Renal cortical epithelial cell (primary cell): ENCODE measurements around the gene FRAS1. TPM values are rescaled to one million over a fixed set of nuclear protein-coding genes. Genes with fewer than 3 reads are reported as not detected.
A peak's percentile ranks its signal among the peaks of the same experiment; 100 is the strongest.
"Not testable (repeated sequence)": the region's sequence is repeated elsewhere in the genome, so short reads cannot be mapped to it uniquely, and the experiment has no call there.

ENCODE experiments used
- DNase-seq: peaks from one replicate; pipeline ENCODE4 v3.0.0-alpha.2; 2011; ENCODE audit warnings: low read depth
- total RNA-seq: library from RNA; depleted of rRNA; stranded (reverse); fragments of >200 nt; gene quantifications from 2 replicates; pipeline ENCODE4 v1.2.3, GENCODE V29; 2014

FRAS1 gene
- total RNA-seq, 1 donor from 2014 or later, result 30.3 TPM

DNA sequence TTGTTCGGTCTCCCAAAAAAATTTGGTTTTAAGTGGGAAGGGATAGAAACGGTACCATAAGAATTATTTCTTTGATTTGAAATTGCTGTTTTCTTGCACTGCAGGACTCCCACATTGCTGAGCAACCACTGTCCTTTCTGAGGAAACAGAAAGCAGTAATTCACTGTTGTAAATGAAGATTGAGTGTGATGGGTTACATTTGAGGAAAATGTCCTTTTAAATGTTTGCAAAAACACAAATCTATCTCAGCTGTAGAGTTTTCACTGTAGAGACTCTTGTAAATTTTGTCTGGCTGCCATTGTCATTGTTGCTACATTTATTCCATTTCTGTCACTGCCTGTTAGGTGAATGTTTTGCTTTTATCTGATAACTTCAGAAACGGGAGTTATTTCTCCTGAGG is 105.2 kb downstream of the FRAS1 start:
- DNase-seq, result no peak

DNA sequence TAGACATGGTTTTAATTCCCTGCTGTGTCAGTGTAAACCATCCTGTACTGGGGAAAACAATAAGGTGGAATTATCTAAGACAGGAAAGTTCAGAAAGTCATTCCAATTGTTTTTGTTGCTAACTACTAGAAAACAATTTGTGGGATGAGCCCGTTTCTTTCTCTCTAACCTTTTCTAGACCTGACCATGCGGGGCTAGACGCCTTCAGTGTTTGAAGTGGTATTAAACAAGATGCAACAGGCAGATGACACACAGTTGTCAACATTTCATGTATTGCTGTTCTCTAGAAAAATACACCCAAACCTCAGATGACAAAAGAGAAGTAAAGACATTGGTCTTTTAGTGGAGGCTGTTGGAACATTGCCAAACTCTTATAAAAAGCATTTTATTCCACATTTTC is 105.7 kb downstream of the FRAS1 start:
- no peak for DNase-seq

DNA sequence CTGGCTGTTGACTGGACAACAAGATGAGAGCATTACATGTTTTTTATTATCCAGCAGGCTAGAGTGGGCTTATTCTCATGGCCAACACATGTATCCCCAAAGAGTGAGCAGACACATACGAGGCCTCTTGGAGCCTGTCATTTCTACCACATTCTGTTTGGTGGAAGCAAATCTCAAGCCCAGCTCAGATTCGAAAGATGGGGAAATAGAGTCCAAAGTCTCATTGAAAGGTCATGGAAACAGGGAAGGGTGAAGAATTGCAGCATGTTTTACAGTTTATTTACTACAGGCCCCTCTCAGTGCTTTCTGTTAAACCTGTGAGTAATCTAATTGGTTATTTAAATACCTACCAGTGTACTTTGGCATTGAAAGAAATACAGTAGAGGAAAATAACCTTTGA is 108.6 kb downstream of the FRAS1 start:
- peak; percentile 25 for DNase-seq

DNA sequence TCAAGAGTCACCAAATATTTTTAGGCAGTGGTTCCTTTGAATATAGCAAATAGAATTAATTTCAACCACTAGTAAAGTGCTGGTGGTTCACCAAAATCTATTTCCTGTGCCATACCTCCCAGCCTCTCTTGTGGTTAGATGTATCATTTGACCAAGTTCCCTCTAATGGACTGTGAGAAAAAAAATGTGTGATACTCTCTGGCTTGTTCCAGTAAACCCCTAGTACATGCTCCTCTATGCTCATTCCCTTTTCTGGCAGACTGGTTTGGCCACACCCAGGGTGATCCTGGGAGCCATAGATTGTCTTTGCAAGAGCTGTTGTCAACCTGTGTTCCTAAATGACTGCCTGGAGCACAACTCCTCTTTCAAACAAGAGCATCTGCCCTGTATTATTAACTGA is 109.5 kb downstream of the FRAS1 start:
- DNase-seq, result peak; percentile 50

DNA sequence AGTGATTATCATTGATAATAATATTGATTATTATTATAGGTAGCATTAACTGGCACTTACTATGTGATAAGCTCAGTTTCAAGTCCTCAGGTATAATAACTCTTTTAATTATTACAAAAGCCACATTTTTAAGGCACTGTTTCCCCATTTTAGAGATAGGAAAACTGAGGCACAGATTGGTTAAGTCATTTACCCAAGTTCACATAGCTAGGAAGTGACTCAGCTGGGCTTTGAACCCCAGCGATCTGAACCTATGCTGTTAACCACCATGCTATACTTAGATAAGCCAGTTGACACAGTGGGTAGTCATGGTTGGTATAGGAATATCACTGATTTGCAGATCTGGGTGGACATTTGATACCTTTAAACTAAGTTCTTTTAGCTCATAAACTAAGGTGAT is 110.4 kb downstream of the FRAS1 start:
- no peak for DNase-seq

DNA sequence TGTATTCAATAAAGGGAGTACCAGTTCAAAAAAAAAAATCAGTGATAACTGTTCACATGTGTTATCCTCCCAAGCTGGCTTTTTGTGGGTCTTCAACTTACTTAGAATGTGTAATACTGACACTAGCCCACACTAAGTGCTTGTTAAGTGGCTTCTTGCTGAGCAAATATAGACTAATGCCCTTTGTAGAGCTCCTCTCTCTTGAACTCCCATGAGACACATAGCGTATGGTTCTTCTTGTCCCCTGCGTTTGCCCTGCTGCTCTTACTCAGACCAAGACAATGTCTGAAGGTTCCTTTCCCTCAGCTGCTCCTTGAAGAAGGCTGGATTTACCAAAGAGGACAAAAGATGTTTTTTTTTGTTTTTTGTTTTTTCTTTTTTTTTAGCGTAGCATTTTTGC is 110.9 kb downstream of the FRAS1 start:
- DNase-seq, result no peak

DNA sequence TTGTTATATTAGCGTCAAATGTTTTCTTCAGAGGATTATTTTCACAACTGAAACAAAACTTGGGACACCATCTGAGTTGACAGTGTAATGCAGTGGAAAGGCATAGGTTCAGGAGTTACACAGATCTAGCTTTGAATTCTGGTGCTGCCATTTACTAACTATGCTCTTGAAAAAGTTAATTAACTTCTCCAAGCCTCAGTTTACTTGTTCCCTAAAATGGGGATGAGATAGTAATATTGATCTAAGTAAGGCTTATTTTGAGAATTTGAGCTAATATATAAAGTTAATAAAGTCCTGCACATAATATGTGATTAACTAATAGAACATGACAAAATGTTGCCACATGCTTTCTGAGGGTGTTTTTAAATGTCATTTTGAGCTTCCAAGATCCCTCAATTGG is 112.6 kb downstream of the FRAS1 start:
- no peak for DNase-seq

DNA sequence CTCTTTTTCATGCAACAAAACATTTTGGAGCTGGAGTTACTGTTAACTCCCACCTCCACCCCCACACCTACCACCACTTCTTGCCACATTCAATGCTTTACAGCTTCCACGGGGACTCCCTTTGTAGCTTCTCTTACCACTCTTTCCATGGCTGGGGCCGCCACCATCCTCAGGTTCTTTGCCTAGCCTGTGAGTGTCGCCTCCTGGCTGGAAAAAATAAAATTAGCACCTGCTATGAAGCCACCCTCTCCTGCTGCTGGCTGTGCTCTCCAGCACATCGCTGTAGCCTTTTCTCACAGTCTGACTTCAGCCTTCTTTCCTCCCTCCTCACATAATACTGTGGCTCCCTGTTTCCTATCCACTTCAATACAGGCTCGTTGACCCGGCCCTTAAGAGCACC is 114.4 kb downstream of the FRAS1 start:
- DNase-seq, result no peak

DNA sequence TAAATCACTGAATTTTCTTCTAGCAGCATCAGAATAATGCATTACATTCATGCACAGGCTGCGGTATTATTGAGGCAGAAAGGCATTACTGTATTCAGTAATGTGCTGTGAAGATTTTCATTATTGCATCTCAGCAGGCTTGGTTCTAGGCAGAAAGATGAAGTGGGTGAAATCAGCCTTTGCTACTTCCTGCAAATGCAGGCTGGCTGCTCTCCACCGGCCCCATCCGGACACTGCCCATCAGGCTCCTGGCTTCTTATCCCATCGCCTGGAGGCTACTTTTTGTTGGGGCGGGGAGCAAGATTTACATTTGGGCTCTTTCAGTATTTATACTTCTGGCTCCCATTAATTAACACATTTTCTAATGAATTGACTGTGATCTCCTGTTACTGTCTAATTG is 117.8 kb downstream of the FRAS1 start:
- DNase-seq, result no peak

DNA sequence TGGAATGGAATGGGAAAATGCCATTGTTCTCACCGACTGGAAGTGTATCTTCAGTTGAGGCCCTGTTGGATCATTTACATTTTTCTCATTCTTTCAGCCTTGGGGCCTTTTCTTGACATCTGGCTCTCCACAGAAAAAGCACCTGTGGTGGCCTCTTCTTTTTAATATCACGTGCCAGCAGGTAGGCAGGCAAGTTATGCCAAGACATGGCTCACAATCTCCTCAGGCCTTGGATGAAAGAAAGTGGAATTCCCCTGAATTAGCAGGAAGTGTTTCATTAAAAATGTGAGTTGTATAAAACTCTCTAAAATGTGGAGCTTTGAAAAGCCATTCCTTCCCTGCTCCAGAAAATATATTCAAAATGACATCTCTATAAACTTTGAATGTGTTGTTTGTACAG is 122.1 kb downstream of the FRAS1 start:
- DNase-seq, result peak; percentile 79

DNA sequence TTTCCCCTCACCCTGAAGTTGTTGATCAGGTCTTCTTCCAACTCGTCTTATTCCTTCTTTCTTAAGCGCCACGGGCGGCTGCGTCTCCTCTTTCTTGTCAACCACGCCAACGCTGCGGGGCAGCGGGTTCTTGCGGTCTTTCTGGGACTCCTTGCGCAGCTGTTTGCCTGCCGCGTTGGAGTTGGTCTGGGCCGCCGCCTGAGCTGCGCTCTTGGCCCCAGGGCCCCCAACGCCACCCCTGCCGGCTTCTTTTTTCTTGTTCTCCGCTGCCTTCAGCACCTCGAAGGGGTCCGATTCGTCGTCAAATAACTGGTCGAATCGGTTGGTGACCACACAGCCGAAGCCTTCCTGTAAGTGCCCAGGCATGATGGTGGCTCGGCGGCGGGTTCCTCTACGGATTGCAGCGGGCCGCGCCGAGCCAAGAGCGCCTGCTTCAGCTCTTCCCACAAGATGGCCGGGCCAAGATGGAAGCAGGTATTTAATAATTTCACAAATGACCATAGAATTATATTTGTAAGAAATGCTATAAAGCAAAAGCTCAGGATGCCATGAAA is 124.6 kb downstream of the FRAS1 start:
- not testable (repeated sequence) for DNase-seq

DNA sequence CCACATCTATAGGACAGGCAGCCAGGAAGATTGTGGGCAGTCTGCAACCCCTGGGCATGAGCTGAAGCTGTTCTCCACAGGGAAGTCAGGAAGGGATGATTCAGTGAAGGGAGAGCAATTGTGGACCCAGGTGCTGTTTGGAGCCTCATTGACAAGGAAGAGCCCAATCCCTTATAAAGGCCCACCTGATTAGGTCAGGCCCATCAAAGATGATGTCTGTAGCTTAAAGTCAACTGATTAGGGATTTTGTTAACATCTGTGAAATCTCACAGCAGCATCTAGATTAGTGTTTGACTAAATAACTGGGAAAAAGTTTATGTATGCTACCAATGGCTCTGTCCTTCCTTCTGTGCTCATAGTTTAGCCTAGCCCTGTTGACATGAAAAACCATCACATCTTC is 127.5 kb downstream of the FRAS1 start:
- no peak for DNase-seq

DNA sequence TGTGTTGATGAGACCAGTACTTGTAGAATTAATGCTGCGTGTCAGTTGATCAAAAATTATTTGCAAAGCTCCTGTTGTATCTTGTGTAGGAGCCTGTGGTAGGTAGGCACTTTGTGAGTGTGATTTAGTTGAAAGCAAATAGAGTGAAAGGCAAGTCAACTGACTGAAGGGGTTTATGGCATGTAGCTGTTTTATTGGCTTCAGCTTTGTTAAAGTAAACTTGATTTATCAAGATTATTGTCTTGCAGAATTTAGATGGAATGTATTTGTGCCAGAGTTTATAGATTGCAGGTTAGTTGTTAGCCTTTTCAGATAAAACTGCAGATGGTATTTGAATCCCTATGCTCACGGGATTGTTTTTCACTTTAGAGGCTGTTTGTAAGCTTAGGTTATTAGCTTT is 128.0 kb downstream of the FRAS1 start:
- no peak for DNase-seq

DNA sequence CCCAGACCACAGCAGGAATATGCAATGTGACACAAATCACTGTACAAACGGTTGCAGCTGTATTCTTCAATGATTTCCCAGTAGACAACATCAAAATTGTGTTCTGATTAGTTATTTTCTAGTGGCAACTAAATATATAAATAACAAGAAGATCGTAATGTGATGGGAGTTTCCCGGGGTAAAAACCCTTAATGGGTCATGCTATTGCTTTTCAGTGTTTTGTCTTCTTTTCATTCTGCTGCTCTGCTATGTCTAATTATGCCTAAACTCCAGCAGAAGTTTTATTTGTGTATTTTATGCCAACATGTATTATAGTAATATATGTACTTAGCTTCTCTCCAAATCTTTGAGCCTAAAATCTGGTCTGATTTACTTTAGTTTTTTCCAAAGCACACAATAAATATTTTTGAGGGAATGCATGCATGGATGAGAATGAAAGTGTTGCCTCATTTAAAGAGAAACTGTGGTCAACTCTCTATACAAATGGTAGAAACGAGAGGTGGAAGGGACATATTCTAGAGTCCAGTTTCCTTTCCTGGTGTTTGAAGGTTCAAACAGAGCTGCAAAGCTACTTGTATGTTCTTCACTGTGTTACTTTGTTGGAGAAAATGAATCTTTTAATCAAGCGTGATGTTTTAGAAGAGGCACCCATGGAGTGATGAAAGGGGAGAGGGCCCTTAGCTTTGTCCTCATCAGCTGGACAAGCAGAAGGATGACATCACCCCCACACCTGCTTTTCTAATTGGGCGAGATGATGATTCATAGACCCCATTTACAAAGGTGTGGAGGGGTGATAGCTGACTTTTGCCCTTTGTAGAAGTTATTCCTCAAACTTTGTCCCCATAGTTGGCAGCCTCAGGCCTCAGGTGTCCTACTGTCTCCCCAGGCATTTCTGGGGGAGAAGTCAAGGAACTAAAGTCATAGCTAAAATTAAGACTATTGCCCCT is 129.7 kb downstream of the FRAS1 start:
- DNase-seq, result no peak

DNA sequence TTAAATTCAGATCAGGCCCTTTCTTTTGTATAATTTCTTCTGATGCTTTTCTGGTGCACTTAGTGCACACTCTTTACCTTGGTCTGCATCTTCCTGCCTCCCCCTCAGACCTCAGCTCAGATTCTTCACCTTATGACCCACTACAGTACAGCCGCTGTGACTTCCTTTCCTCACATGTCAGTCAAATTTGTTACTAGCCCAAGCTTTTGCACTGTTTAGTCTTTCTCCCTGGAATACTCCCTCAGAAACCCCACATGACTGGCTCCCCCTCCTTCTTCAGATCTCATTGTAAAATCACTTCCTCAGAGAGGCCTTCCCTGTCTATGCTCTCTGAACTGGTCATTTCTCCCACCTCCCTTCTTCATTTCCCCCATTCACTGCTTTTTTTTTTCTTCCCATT is 132.9 kb downstream of the FRAS1 start:
- DNase-seq, result no peak

DNA sequence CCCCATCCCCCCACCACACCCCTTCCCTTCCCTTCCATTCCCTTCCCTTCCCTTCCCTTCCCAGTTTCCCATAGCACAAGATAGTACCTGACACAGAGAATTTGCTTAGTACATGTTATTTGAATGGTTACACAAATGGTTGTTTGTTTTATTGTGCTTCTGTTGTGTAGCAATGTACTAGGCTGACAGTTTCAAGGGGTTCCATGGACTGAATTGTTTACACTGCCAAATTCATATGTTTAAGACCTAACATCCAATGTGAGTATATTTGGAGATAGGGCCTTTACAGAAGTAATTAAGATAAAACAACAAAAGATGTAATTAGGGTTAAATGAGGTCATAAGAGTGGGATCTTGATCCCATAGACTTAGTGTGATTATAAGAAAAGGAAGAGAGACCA is 133.5 kb downstream of the FRAS1 start:
- no peak for DNase-seq

DNA sequence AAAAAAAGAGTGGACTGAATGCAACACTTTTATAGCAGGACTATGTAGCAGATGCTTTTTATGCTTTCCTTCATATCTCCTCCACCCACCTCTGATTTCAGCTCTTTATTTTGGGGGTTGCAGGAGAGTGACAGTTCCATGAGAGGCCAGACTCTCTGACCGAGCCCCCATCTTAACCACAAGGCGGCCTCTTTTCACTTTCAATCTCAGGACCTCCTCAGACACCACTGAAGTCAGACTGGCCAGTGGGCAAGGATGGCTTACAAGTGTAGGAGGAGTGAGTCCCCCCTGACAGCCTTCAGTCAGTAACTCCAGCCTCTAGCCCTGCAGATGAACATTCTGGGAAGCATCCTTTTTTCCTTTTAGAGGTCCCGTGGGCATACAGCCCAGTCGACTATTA is 140.8 kb downstream of the FRAS1 start:
- DNase-seq, result no peak

DNA sequence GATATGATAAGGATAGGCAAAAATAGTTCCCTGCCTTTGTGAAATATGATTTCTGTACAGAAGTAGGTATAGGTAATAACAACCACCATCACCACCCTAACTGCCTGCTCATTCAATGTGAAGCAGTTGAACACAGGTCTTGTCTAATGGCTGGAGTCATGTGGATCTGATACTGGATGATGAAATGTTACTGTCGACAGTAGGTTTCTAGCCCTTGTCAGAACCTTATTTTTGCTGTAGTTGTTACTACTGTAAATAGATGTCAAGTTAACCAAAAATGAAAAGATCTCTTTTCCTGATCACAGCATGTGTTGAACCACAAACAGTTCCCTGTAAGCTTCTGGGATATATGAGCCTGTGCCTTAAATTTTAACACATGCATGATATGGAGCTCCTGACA is 142.9 kb downstream of the FRAS1 start:
- no peak for DNase-seq

DNA sequence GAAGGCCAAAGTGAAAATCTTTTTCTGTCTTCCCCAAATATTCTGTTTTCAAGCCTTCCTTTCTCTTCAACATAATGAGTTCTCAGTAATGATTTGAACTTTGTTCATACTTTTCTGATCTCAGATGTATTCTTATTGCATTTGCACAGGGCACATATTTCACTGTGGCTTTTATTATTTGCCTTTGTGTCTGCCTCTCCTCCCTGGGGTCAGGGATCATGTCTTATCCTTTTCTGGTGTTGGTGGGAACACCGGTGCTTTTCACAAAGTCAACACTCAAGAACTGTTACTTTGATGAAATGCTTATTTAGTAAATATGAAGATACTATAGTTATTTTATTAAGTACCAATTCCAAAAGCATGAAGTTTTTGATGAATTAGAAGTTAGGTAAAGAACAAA is 143.8 kb downstream of the FRAS1 start:
- DNase-seq, result no peak

DNA sequence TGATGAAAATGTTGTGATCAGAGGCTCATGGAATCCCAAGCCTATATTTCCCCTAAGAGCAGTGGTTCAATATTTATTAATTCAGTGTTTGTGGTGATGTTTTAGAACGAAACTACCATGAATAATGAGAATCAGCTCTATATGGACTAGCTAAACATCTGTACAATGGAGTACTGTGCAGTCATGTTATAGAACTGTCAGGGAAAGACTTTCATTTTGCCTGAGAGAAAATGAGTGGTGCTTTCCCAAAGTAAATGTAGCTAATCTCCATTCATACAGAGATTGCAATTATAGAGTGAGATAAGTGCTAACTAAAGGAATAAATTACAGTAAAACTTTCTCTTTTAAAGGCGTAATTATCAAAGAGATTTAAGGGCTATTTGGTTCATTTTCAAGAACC is 147.1 kb downstream of the FRAS1 start:
- DNase-seq, result no peak

DNA sequence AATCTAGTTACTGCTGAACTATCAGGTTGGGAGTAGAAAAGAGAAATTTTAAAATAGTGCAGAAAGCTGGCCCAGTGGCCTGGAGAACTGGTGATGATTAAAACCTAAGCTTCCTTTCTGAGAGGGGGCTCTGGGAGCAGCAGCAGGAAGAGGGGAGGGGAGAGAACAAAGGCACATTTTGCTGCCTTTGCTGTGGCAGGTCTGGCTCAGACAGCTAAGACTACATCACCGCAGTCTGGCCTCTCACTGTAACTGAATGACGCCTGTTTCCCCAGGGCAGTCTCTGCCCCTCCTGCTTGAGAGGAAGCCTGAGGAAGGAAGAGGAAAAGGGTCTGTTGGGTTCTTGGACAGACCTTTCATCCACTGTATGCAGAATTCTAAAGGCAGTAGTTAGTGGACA is 148.5 kb downstream of the FRAS1 start:
- no peak for DNase-seq

DNA sequence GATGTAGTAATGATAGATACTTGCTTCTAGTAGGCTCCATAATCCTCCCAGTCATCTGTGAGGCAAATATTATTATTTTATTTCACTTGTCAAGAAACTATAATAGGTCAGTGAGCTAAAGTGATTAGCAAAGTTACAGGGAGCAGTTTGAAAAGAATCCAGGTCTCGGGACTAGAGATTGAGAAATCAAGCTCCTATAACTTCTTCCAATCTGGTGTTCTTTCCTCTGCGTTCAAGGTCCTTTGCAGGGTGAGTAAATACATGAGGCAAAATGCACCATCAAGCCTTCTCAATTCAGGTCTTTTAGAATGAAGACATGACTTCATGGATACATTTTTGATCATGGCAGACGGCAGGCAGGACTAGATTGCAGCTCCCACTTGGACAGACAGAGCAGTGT is 150.4 kb downstream of the FRAS1 start:
- DNase-seq, result no peak

DNA sequence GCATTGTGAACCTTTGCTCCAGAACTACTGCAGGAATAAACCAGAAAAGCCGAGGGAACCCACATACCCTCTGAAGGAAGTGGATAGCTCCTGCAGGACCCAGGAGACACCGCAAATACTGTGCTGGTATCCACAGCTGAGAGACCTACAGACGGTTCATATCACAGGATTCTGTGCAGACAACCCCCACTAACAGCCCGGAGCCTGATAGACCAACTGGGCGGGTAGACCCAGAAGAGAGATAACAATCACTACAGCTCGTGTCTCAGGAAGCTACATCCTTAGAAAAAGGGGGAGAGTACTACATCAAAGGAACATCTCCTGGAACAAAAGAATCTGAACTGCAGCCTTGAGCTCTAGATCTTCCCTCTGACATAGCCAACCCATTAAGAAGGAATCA is 150.8 kb downstream of the FRAS1 start:
- no peak for DNase-seq

DNA sequence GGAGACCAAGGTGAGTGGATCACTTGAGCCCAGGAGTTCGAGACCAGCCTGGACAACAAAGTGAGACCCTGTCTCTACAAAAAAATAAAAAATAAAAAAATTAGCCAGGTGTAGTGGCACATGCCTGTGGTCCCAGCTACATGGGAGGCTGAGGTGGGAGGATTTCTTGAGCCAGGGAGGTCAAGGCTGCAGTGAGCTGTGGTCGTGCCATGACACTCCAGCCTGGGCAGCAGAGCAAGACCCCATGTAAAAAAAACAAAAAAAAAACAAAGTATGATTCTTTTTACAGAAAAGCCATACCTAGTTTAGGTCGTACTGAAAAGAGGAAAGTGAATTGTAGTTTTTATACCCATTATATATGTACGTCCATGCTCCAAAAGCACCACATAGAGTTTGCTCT is 151.8 kb downstream of the FRAS1 start:
- DNase-seq, result not testable (repeated sequence)
